HCT116 (cell line): ENCODE results near the gene AFAP1. TPM values are rescaled to one million over a fixed set of nuclear protein-coding genes. Genes with fewer than 3 reads are reported as not detected.

Experiments
- ATAC-seq: fragments of 200-7000 bp; cut with Tn5 transposase; 2 replicates; pipeline ENCODE4 v1.9.1; 2020; ENCODE audit warnings: mild to moderate bottlenecking, moderate library complexity
- BruUV-seq: library from RNA; stranded (reverse); fragments of 400-500 nt; replicated peaks from 2 replicates; lab custom pipeline; 2021; lab: Mats Ljungman, UMichigan
- CTCF ChIA-PET: fragments of 300-600 bp; sonication (Branson Sonifier 250); formaldehyde crosslinking; loops from one replicate; lab custom pipeline; 2021; ENCODE audit warnings: antibody characterized with exemption; lab: Charles Lee
- POLR2A ChIA-PET: fragments of 300-600, 350-600 bp; sonication (Branson Sonifier 250); formaldehyde crosslinking; loops from one replicate; lab custom pipeline; 2021; ENCODE audit warnings: antibody characterized with exemption; lab: Charles Lee
- RAD21 ChIA-PET, 2 experiments: fragments of 300-600 bp; sonication (Branson Sonifier 250); formaldehyde crosslinking; loops; one replicate each; lab custom pipeline; 2023; ENCODE audit warnings: low total read pairs in 2 of 2; ENCODE audit not compliant: uncharacterized antibody in 2 of 2, unreplicated experiment in 2 of 2, low non-redundant PET in 1 of 2; lab: Charles Lee
- DNase-seq: peaks from one replicate; pipeline ENCODE4 v3.0.0-alpha.2; 2010; ENCODE audit warnings: low read depth, low spot score
- H2AFZ ChIP-seq: fragments of 200-600 bp; shearing (Covaris generic), sonication (generic); 2 replicates; pipeline ENCODE4 v1.6.1; 2017; ENCODE audit warnings: low read depth, mixed run types, mixed read lengths, antibody characterized with exemption, low read length; ENCODE audit not compliant: poor library complexity, severe bottlenecking
- H3K27ac ChIP-seq: 2 replicates; pipeline ENCODE4 v1.5.1; 2012; ENCODE audit warnings: low read depth, low read length
- H3K27me3 ChIP-seq: fragments of 200-600 bp; sonication (generic); 2 replicates; pipeline ENCODE4 v1.6.1; 2016; ENCODE audit warnings: mixed run types, low read length, mixed read lengths; ENCODE audit not compliant: insufficient read depth
- H3K36me3 ChIP-seq, 2 experiments: fragments of 200-500 bp in 1 of 2; fragments of 200-600 bp in 1 of 2; sonication (Bioruptor generic) in 1 of 2; sonication (generic) in 1 of 2; 2 replicates each; pipeline versions ENCODE4 v1.5.1 to v1.6.1; 2014 to 2016; ENCODE audit warnings: low read length in 2 of 2, inconsistent platforms in 1 of 2, mixed read lengths in 1 of 2, mixed run types in 1 of 2; ENCODE audit not compliant: insufficient read depth in 2 of 2, control insufficient read depth in 1 of 2
- H3K4me1 ChIP-seq, 2 experiments: fragments of 200-600 bp in 1 of 2; sonication (generic) in 1 of 2; 2 replicates each; pipeline versions ENCODE4 v1.5.1 to v1.6.1; 2012 to 2017; ENCODE audit warnings: low read length in 2 of 2, inconsistent platforms in 1 of 2, mild to moderate bottlenecking in 1 of 2, mixed read lengths in 1 of 2, mixed run types in 1 of 2, moderate library complexity in 1 of 2; ENCODE audit not compliant: insufficient read depth in 2 of 2, control insufficient read depth in 1 of 2
- H3K4me2 ChIP-seq: fragments of 200-600 bp; sonication (generic); 2 replicates; pipeline ENCODE4 v1.6.1; 2017; ENCODE audit warnings: mixed run types, low read length, mixed read lengths
- H3K4me3 ChIP-seq, 2 experiments: fragments of 200-600 bp in 1 of 2; sonication (generic) in 1 of 2; replicated peaks in 1 of 2; 2 replicates each; pipeline ENCODE4 v1.5.1; 2011 to 2016; ENCODE audit warnings: low read length in 2 of 2, control low read depth in 1 of 2, low read depth in 1 of 2, mild to moderate bottlenecking in 1 of 2, mixed read lengths in 1 of 2, mixed run types in 1 of 2
- H3K79me2 ChIP-seq: fragments of 200-600 bp; sonication (generic); 2 replicates; pipeline ENCODE4 v1.6.1; 2017; ENCODE audit warnings: mild to moderate bottlenecking, mixed run types, low read length, moderate library complexity, mixed read lengths; ENCODE audit not compliant: insufficient read depth
- H3K9ac ChIP-seq: fragments of 200-600 bp; sonication (generic); 2 replicates; pipeline ENCODE4 v1.6.1; 2016; ENCODE audit warnings: low read length, mixed read lengths
- H3K9me2 ChIP-seq: fragments of 200-600 bp; sonication (generic), shearing (Covaris generic); 2 replicates; pipeline ENCODE4 v1.6.1; 2017; ENCODE audit warnings: mixed run types, mild to moderate bottlenecking, moderate library complexity; ENCODE audit not compliant: insufficient read depth
- H3K9me3 ChIP-seq, 2 experiments: fragments of 200-500 bp in 1 of 2; fragments of 200-600 bp in 1 of 2; sonication (Bioruptor generic) in 1 of 2; sonication (generic) in 1 of 2; 2 replicates each; pipeline ENCODE4 v1.6.1; 2014 to 2017; ENCODE audit warnings: low read length in 2 of 2, mixed read lengths in 2 of 2, inconsistent platforms in 1 of 2, low read depth in 1 of 2, mild to moderate bottlenecking in 1 of 2, mixed run types in 1 of 2, moderate library complexity in 1 of 2; ENCODE audit not compliant: control insufficient read depth in 1 of 2, insufficient read depth in 1 of 2
- H4K20me1 ChIP-seq: fragments of 200-600 bp; sonication (generic), shearing (Covaris generic); 2 replicates; pipeline ENCODE4 v1.6.1; 2017; ENCODE audit warnings: mixed run types, mild to moderate bottlenecking, moderate library complexity; ENCODE audit not compliant: insufficient read depth
- CBX3 ChIP-seq: IDR thresholded peaks from 2 replicates; pipeline ENCODE4 v1.6.1; 2012; ENCODE audit warnings: low read depth
- CEBPB ChIP-seq: IDR thresholded peaks from 2 replicates; pipeline ENCODE4 v1.6.1; 2012; ENCODE audit warnings: low read depth
- ELF1 ChIP-seq: IDR thresholded peaks from 2 replicates; pipeline ENCODE4 v1.6.1; 2012; ENCODE audit warnings: low read depth, borderline replicate concordance
- EZH2 ChIP-seq: fragments of 200-600 bp; sonication (generic); IDR thresholded peaks from 2 replicates; pipeline ENCODE4 v1.6.1; 2017; ENCODE audit warnings: antibody characterized with exemption, mixed run types
- EZH2phosphoT487 ChIP-seq: fragments of 200-600 bp; IDR thresholded peaks from 2 replicates; pipeline ENCODE4 v1.6.1; 2018; ENCODE audit warnings: antibody characterized with exemption, borderline replicate concordance
- FOSL1 ChIP-seq: IDR thresholded peaks from 2 replicates; pipeline ENCODE4 v1.6.1; 2012; ENCODE audit warnings: low read depth
- POLR2A ChIP-seq: IDR thresholded peaks from 2 replicates; pipeline ENCODE4 v1.7.0; 2011; ENCODE audit warnings: borderline replicate concordance; ENCODE audit not compliant: insufficient read depth, insufficient read length; ENCODE audit errors: extremely low read depth
- POLR2AphosphoS5 ChIP-seq: IDR thresholded peaks from 2 replicates; pipeline ENCODE4 v1.6.1; 2011; ENCODE audit warnings: mild to moderate bottlenecking, low read depth, low read length, moderate library complexity
- SIN3A ChIP-seq: IDR thresholded peaks from 2 replicates; pipeline ENCODE4 v1.6.1; 2012; ENCODE audit warnings: low read depth
- YY1 ChIP-seq: IDR thresholded peaks from 2 replicates; pipeline ENCODE4 v1.6.1; 2011; ENCODE audit warnings: low read length, low read depth, moderate library complexity, mild to moderate bottlenecking; ENCODE audit not compliant: insufficient replicate concordance; ENCODE audit errors: extremely low read depth
- ZNF274 ChIP-seq: fragments of 200-500 bp; sonication (Bioruptor generic); IDR thresholded peaks from 2 replicates; pipeline ENCODE4 v1.6.1; 2014; ENCODE audit warnings: mild to moderate bottlenecking, low read depth, low read length, inconsistent platforms
- intact Hi-C: fragments of 100-400 bp; cut with micrococcal nuclease; formaldehyde crosslinking; loops from 2 replicates; pipeline ENCODE4 v1.10.0; 2022
- total RNA-seq: library from RNA; stranded (reverse); gene quantifications from one replicate; pipeline ENCODE4 v1.2.1, GENCODE V29; 2021; ENCODE audit not compliant: unreplicated experiment
- TF ChIP-seq, protein P1 (sequence below): IDR thresholded peaks from 2 replicates; pipeline ENCODE4 v1.6.1; 2011; ENCODE audit warnings: mild to moderate bottlenecking, low read length, moderate library complexity; ENCODE audit not compliant: insufficient replicate concordance; ENCODE audit errors: extremely low read depth
- TF ChIP-seq, protein P2 (sequence below): IDR thresholded peaks from 2 replicates; pipeline ENCODE4 v1.6.1; 2012

Gene AFAP1
- total RNA-seq, 1 experiment from 2014 or later, result 19.4 TPM

DNA sequence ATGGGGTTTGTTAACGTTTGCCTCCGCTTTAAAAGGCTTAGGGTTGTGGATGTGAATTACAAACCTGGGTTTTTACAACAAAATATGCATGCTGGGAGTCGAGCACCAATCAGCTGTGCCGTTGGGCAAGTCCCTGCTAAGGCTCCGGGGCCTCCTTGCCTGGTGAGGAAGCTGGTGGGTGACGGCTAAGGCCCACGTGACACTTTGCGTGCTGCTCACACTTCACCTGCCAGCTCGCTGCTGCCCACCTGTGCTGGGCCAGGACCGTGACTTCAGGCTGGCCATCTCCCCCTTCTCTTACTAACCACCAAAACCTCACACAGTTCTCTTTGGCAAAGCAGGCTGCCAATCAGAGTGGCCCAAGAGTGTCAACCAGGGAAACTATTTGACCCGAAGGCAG is 178.3 kb downstream of the AFAP1 start (continued):
- TF ChIP-seq, protein P1, sequence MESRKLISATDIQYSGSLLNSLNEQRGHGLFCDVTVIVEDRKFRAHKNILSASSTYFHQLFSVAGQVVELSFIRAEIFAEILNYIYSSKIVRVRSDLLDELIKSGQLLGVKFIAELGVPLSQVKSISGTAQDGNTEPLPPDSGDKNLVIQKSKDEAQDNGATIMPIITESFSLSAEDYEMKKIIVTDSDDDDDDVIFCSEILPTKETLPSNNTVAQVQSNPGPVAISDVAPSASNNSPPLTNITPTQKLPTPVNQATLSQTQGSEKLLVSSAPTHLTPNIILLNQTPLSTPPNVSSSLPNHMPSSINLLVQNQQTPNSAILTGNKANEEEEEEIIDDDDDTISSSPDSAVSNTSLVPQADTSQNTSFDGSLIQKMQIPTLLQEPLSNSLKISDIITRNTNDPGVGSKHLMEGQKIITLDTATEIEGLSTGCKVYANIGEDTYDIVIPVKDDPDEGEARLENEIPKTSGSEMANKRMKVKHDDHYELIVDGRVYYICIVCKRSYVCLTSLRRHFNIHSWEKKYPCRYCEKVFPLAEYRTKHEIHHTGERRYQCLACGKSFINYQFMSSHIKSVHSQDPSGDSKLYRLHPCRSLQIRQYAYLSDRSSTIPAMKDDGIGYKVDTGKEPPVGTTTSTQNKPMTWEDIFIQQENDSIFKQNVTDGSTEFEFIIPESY, result no peak
- TF ChIP-seq EZH2phosphoT487 (no peak), CEBPB (no peak), EZH2 (no peak), SIN3A (no peak), YY1 (no peak), FOSL1 (no peak), POLR2AphosphoS5 (no peak), POLR2A (no peak)
- TF ChIP-seq, all 23 proteins: peak for 0

DNA sequence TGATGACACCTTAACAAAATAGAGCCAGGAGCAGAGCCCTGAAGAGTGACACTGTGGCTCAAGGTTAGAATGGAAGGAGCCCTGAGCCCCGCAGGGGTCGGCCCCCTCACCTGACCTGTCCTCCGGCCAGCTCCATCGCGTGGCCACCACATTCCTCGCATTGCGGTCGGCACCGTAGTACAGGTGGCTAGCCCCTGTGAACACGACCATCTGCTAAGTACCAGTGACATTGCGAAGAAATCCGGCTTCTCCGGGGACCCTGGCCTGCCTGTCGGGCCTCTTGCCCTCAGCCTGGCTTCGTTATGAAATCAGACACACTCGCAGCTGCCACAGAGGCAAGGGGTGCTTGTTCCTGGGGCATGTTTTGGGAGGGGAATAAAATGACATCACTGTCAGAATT is 179.0 kb downstream of the AFAP1 start:
- no peak for ATAC-seq
- H3K4me3 ChIP-seq, result no peak overlapping the region
- no peak overlapping the region for H2AFZ ChIP-seq
- no peak overlapping the region for H3K27ac ChIP-seq
- peaks cover 0 to 4% of the 10 kb centered on the region in 2 experiments; a peak in 1 of 4 replicates for H3K4me1 ChIP-seq
- no peak overlapping the region for H3K9ac ChIP-seq
- H3K4me2 ChIP-seq, result no peak overlapping the region
- no TSS peak for BruUV-seq
- H3K27me3 ChIP-seq, result no peaks in the 10 kb centered on the region
- H4K20me1 ChIP-seq, result no peaks in the 10 kb centered on the region
- no peaks in the 10 kb centered on the region for H3K9me2 ChIP-seq
- ChIA-PET POLR2A (no interaction called here), CTCF (interaction anchor here (1.7 kb wide), 1 partner anchor 227 kb away, joined by 7 read pairs; no protein-coding TSS in a partner anchor), RAD21 (no interaction called here)
- no peak for DNase-seq
- intact Hi-C loops, result loop anchor here (2.0 kb wide), 1 partner anchor 226 kb away; no protein-coding TSS in a partner anchor
- no peaks in the 10 kb centered on the region for H3K79me2 ChIP-seq
- TF ChIP-seq CBX3, result no peak
- TF ChIP-seq, protein P2, sequence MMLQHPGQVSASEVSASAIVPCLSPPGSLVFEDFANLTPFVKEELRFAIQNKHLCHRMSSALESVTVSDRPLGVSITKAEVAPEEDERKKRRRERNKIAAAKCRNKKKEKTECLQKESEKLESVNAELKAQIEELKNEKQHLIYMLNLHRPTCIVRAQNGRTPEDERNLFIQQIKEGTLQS, result no peak
- TF ChIP-seq POLR2AphosphoS5, result no peak
- TF ChIP-seq ELF1, result no peak
- TF ChIP-seq ZNF274, result no peak
- TF ChIP-seq CEBPB, result no peak
- no peak for TF ChIP-seq EZH2phosphoT487
- no peaks in the 10 kb centered on the region for H3K9me3 ChIP-seq
- peaks cover 0 to 3% of the 10 kb centered on the region in 2 experiments; a peak in 2 of 4 replicates for H3K36me3 ChIP-seq
